ACHN (cell line): Measurements from ENCODE around the gene MRGPRD.

Experiments used
- DNase-seq: peaks from one replicate; pipeline ENCODE4 v3.0.0-alpha.2; 2015
- in situ Hi-C: cut with HindIII; loops from 2 replicates; pipeline ENCODE4 v1.10.0; 2017; ENCODE audit warnings: low sequenced_read_pairs, low pct_ligation_motif_present, low pct_unique_long_range_greater_than_20kb

Gene MRGPRD

DNA sequence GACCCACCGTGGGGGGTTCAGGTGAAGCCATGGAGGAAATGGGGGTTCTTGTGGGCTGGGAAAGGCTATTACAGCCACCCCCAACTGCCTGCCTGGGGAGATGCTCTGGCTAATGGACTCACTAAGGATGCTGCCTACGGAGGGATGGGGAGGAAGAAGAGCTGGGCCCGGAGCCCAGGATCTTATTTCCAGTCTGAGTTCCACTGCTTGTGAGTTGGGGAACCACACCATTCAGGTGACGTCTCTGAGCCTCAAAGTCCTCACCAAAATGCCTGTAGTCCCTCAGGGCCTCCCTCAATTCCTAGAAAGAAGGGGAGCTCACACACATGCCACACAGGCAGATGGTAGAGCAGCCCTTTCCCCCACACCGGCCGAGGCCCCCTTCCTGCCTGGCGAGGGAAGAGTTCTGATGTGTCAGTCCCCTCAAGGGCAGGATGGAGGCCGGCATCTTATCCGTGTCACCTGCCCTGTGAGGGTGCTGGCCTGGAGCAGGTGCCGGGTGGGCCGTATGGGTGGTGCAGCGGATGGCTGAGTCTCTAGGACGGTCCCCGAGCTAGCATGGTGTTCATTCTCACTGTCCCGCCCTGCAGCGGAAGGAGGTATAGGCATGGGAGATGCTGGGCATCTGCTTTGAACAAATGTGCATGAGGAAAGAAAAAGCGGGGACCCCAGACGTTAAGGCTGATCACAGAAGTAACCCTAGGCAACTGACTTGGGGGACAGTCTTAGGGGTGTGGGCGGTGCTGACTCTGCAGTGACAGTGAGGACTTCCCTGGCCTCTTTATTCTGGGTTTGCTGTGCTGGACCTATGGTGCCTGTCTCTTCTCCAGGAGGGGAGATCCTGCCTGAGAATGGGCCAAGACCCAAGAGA lies 16.6 kb upstream of the MRGPRD start:
- DNase-seq: no peak
- in situ Hi-C loops: no loop called here

DNA sequence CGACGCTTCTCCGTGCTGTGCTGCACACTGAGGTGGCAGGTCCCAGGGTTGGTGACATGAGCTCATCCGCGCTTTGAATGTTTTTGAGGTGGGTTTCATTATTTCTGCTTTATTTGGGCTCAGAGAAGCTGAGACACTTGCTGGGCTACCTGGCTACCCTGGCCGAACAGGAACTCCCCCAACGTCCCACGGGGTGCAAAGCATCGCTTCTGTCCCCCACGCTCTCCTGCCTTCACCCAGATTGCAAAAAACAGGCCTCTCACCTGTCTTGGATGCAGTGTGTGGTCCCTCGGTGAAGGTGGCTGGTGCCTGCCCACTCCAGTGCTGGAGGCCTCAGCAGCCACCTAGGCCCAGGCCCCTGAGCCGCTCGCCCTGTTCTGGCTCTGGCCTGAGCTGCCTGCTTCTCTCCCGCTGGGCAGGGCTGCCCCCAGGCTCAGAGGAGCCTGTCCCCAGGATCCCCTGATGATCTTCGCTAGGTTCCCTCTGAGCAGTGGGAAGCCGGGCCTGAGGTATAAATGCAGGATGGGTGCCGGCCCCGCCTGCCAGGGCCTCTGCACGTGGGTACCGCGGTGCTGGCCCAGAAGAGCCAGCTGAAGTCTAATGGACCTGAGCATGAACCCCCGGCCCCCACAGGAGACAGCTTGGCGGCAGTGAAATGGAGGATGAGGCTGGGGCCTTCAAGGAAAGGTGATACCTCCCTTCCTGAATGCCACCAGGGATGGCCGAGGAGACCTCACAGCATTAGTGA lies 15.8 kb upstream of the MRGPRD start:
- in situ Hi-C loops: no loop called here
- no peak for DNase-seq

DNA sequence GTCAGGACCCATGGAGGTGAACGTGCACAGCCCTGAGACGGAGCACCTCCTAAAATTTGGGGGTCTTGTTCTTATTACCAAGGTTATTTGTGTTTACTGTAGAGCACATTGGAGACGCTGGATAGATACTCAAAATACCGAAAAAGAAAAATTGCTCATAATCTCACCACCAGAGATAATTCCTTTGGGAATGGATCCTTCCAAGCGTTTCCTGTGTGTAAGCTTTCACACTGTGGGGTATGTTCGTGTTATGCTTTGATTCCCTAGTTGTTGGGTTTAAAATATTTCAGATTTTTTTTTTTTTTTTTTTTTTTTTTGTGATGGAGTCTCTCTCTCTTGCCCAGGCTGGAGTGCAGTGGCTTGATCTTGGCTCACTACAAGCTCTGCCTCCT lies 14.1 kb upstream of the MRGPRD start:
- in situ Hi-C loops: no loop called here
- no peak for DNase-seq

DNA sequence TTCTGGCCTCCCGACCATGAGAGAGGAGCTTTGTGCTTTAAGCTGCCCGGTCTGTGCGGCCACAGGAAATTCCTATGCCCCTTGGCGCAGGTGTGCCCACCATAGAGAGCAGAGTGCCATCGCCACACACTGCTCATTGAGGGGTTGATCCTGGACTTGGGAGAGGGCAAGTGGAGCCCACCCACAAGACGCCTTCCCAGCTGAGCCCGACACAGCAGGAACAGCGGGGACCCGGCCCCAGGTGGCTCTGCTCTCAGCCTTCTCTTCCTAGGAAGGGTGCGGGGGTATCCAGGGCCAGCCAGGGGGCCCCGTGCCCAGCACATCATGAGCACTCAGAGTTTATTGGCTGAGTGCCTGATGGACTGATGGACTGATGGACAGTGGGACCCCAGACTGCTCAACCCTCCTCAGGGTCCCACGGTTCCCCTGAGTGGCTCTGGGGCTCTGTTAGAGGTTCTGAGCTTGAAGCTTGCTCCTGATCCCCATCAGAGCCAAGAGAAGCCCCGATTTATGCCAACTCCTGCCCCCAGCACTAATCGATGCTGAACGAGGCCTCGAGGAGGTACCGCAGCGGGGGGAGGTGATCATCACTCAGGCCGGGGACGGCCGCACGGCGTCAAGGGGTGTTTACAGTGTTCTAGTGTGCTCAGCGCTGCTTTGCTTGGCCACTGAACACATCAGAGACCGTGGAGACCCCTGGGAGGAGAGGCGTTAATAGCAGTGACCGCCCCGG lies 13.5 kb upstream of the MRGPRD start:
- in situ Hi-C loops: no loop called here
- no peak for DNase-seq

DNA sequence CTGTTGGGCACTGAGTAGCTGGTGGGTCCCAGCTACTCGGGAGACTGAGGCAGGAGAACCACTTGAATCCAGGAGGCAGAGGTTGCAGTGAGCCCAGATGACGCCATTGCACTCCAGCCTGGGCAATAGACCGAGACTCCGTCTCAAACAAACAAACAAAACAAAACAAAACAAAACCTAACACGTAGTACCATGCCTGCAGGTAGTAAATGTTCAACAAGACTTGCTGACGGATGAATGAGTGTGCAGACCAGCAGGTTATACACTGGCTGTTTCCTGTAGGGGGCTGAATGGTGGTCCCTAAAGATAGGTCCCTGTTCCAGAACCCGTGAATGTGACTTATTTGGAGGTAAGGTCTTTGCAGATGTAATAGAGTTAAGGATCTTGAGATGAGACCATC lies 12.8 kb upstream of the MRGPRD start:
- no peak for DNase-seq
- in situ Hi-C loops: no loop called here

DNA sequence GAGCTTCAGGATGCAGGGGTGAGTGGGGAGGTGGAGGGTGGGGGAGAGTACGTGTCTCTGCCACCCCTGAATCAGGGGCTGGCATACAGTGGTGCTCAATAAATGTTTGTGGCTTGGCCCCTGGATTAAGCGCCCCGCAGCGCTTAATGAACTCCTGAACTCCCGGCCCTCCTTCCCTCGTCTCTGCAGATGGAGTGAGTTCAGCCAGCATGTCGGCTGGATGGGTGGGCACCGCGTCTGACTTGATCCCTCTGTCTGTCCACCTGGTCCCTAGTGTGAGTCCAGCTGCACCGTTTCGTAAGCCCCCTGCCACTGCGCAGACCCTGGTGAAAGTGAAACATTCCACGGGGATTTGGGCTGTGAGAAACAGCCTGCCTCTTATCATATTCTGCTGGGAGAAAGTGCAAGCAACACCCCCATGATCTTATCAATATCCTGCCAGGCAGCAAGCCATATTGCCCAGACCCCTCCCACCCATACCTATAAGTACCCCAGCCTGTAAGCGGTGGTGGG lies 12.0 kb upstream of the MRGPRD start:
- no peak for DNase-seq
- in situ Hi-C loops: no loop called here

DNA sequence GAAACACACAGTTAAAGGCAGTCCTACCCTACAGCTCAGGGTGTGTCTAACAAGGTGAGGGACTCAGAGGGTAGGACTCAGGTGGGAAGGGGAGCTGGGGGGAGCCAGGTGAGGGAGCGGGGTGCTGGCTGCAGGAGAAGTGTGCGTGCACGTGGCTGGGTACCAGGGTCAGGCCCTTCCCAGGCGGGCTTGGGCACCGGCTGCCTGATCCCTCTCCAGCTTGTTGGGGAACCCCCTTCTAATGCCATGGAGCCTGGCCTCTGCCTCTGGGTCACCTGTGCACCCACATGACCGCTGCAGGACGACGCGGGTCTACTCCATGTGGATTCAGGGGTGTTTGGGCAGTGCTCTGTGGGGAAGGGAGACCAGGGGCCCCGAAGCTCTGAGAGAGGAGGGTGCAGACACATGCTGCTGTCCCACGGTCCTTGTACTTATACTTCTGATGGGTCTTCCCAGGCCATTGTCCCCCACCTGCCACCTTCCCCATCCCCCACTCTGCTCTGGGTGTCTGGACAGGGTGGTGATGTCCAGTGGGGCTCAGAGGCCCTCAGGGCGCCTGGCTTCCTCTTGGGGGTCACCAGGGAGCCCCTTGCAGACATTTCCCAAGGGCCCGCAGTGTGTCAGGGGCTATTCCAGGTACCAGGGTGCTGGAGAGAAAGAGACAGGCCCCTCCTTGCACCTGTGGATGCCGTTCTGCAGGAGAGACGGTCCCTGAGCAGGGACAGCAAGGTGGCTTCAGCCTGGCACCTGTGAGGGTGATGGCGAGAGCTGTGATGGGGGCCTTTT lies 10.4 kb upstream of the MRGPRD start:
- no peak for DNase-seq
- in situ Hi-C loops: no loop called here

DNA sequence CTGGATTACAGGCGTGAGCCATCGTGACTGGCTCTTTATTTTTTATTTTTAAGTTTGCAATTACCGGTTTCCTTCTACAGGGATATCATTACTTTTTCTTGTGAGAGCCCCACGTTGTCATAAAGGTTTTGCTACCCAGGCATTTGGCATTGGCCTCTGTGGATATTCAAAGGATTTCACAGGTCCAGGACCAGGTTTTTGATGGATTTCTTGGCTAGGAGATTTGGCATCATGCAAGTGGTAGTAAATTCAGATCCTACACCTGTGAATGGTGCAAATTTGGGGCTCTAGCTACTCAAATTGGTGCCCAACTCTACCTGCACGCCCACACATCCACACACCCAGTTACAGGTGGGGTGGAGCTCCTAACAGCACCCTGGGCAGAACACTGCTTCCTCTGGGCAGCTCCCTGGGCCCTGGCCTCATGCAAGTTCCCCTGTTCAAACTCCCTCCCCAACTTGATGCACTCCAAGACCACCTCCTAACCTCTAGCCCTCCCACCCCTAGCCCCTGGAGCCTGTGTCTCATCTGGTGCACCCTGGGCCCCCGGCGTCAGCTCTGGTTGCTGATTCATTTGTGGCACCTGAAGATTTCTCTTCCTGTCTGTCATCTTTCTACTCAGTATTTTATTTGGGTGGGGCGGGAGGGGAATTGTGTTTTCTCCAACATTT lies 9.3 kb upstream of the MRGPRD start:
- no peak for DNase-seq
- in situ Hi-C loops: no loop called here

DNA sequence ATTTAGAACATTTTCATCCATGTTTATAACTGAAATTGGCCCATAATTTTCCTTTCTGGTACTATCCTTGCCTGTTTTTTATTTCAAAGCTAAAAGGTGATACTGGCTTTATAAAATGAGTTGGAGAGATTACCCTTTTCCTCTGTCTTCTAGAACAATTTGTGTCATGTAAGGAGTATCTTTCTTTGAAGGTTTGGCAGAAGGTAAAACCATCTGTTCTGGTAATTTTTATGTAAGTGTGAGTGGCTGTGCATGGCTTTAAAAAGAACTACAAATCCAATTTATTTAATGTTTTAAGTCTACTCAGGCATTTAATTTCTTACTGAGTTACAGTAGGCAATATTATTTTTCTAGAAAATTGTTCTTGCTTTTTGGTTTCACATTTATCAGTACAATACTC lies 7.7 kb upstream of the MRGPRD start:
- in situ Hi-C loops: no loop called here
- DNase-seq: no peak

DNA sequence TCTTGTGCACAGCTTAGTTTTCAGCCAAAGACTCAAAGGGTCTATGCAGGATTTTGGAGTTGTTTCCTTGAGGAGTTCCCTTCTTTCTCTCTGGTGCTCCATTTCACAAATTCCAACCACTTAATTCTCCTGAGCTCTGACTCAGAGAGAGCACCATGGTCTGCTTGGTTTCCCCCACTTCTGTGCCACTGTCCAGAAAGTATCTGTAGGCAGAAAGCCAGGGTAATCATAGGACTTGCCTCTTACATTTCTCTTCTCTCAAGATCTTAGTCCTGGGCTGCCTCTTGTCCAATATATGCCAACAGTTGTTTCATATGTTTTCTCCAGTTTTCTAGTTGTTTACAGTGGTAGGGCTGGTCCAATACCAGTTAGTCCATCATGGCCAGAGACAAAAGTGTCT lies 6.4 kb upstream of the MRGPRD start:
- DNase-seq: no peak
- in situ Hi-C loops: no loop called here

DNA sequence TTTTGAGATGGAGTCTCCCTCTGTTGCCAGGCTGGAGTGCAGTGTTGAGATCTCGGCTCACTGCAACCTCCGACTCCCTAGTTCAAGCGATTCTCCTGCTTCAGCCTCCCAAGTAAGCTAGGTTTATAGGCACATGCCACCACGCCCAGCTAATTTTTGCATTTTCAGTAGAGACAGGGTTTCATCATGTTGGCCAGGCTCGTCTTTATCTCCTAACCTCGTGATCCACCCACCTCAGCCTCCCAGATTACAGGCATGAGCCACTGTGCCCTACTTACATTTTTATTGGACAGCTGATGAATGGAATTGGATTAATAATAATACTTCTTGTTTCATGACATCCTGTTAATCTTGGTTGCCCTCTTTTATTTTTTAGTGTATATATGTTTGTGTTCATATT lies 3.0 kb upstream of the MRGPRD start:
- DNase-seq: no peak
- in situ Hi-C loops: no loop called here

DNA sequence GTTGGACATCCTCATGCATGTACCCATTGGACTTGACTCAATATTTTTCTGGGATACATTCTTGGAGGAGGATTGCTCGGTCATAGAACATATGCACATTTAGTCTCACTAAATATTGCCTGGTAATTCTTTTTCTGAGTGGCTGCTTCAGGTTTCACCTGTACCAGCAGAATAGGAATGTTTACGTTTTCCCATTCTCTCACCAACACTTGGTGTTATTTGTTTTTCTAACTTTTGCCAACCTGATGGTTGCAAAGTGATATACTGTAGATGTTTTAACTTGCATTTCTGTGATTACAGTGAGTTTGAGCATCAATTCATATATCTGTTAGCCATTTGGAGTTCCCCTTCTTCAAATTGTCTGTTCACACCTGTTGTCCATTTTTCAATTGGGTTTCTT lies 1.3 kb upstream of the MRGPRD start:
- in situ Hi-C loops: no loop called here
- no peak for DNase-seq

DNA sequence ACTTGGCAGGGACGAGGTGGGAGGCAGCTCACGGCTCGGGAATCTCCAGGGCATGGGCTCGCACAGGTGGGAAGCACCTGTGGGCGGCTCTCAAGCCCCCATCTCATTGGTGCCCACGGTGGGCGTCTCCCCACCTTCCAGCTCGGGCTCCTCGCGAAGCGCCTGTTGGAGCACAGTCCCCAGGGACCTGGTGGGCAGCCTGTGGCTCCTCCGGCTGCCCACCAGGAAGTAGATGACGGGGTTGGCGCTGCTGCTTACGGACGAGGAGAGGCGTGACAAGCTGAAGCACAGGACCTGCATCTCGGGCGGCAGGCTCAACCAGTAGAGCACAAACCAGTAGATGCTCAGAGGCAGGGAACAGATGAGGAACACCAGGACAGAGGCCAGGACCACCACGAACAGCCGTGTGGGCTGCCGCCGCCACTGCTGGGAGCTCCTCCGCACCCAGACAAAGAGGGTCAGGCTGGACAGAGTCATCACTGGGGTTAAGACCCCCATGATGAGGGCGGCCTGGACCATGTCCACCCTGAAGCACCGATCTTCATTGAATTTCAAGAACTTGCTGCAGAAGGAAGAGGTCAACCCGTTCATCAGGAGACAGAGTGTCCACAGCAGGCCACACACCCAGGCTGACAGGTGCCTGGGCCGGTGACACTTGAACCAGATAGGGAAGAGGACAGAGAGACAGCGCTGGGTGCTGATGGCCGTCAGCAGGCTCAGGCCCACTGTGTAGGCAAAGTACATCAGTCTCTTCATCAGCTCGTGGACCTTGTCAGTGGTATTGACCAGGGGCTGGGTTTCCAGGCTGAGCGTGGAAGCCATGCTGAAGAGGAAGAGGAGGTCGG lies 633 bp downstream of the MRGPRD start:
- in situ Hi-C loops: no loop called here
- DNase-seq: no peak

DNA sequence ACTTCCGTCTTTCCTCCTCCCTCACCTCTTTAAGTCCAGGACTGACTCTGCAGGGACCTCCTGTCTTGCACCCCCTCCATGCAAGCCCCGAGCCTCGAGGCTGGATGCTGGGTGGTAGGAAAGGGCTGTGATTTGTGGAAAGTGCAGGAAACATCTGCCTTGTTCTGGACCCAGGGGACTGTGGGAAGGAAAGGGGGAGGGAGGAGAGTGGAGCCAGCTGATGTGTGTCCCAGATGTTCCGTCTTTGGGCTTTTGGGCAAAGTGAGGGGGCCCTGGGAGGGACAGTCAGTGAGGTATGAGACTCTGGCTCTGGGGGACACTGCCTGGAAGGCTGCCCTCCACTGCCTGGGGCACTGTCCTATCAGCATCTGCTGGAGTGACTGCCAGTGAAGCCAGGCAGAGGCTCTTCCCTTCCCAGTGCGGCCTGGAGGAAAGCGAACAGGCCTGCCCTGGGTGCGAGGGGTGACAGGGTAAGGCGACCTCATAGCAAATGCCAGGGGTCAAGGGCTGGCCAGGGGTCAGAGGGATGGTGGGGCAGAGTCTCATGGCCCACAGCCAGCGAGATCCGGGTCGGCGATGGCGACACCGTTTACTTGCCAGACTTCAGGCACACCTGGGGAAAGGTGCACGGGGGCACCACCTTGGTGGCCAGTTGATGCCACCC lies 1.7 kb downstream of the MRGPRD start:
- in situ Hi-C loops: no loop called here
- DNase-seq: no peak

DNA sequence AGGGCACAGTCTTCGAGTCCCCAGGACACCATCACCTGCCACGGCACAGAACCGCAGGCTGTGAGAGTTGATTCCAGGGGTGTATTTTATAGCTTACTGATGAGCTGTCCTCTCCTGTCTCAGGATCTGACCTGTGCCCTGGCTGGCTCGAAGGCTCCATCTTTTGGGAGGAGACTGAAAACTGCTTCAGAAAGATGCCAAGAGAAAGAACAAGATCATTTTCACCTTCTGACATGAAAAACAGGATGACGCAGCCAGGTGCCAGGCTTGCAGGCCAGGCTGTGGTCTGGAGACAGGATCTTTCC lies 2.2 kb downstream of the MRGPRD start:
- DNase-seq: no peak
- in situ Hi-C loops: no loop called here

DNA sequence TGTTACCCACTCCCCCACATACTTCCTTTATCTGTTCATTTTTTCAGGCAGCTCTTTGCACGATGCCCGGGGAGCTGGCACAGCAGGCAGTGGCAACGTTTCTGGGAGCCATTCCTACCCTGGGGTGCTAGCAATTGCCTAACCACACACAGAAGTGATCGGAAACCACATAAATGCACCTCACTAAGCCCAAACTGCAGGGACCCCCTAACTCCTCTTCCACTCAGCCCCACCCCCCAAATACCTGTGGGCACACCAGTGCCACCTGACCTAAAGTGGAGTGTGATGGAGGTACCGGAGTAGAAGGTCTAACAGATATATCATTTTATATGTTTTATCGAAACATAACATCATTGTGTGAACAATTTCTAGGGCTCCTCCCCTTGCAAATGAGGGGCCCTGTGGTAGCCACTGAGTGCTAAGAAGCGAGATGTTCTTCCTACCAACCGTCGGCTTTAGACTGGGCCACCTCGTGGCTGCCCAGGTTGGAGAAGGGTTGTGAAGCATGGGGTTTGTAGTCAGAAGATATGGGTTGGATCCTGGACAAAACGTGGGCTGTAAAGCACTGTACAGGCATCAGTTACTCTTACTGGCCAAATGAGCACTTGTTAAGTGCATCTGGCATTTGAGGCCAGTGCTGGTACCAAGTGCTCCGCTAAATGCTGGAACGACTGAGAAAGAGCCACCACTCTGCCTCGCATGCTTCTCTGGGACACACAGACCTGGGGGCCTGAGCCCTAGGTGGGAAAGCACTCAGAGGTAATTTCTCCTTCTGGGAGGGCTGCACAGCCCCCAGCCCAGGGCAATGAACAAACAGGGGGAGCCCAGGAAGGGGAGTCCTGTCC lies 2.8 kb downstream of the MRGPRD start:
- DNase-seq: no peak
- in situ Hi-C loops: no loop called here
